SIG-M5 (cell line): Measurements from ENCODE around the gene STAC2.

Experiments
- DNase-seq: peaks from one replicate; lab custom pipeline; 2025; lab: John Stamatoyannopoulos, UW

Gene STAC2

GRCh38 chr17:39231591-39232551 is 6.1 kb upstream of the STAC2 start:
- DNase-seq, result no peak

GRCh38 chr17:39231091-39231561 is 5.4 kb upstream of the STAC2 start:
- no peak for DNase-seq

- no peak for DNase-seq
These were observed 4.6 kb upstream of the STAC2 start for GRCh38 chr17:39230361-39230760.

GRCh38 chr17:39229274-39229913 is 3.6 kb upstream of the STAC2 start:
- no peak for DNase-seq

- DNase-seq, result no peak
These were observed 1.7 kb upstream of the STAC2 start for GRCh38 chr17:39227364-39227919.

GRCh38 chr17:39225959-39226683 is 376 bp upstream of the STAC2 start:
- DNase-seq, result no peak

GRCh38 chr17:39224778-39225307 is 902 bp downstream of the STAC2 start:
- no peak for DNase-seq

GRCh38 chr17:39223907-39224777 is 1.6 kb downstream of the STAC2 start:
- no peak for DNase-seq

GRCh38 chr17:39222866-39223834 is 2.6 kb downstream of the STAC2 start:
- DNase-seq, result no peak

- no peak for DNase-seq
These were observed 3.6 kb downstream of the STAC2 start for GRCh38 chr17:39222151-39222550.

GRCh38 chr17:39221572-39221971 is 4.2 kb downstream of the STAC2 start:
- DNase-seq, result no peak

GRCh38 chr17:39219647-39220154 is 6.0 kb downstream of the STAC2 start:
- DNase-seq, result no peak

GRCh38 chr17:39218906-39219305 is 6.8 kb downstream of the STAC2 start:
- DNase-seq, result no peak

GRCh38 chr17:39217734-39218369 is 7.9 kb downstream of the STAC2 start:
- no peak for DNase-seq

- no peak for DNase-seq
These were observed 11.9 kb downstream of the STAC2 start for GRCh38 chr17:39213852-39214251.

GRCh38 chr17:39212841-39213480 is 12.8 kb downstream of the STAC2 start:
- no peak for DNase-seq

GRCh38 chr17:39212195-39212810 is 13.4 kb downstream of the STAC2 start:
- DNase-seq, result no peak

GRCh38 chr17:39210093-39210434 is 15.7 kb downstream of the STAC2 start:
- no peak for DNase-seq
